HEK293 (cell line): ENCODE results near the gene ZNF394.

Experiments used
- CTCF ChIP-seq: fragments of 450-650 bp; formaldehyde crosslinking; IDR thresholded peaks from 2 replicates; pipeline ENCODE4 v1.5.1; 2016; ENCODE audit warnings: missing biosample characterization, missing genetic modification characterization
- REPIN1 ChIP-seq: fragments of 450-650 bp; formaldehyde crosslinking; IDR thresholded peaks from 2 replicates; pipeline ENCODE4 v1.5.1; 2017; ENCODE audit warnings: missing biosample characterization, missing genetic modification characterization, low read depth
- YY1 ChIP-seq: fragments of 450-650 bp; formaldehyde crosslinking; IDR thresholded peaks from 2 replicates; pipeline ENCODE4 v1.5.1; 2018; ENCODE audit warnings: missing biosample characterization, missing genetic modification characterization
- ZNF16 ChIP-seq: fragments of 450-650 bp; formaldehyde crosslinking; IDR thresholded peaks from 2 replicates; pipeline ENCODE4 v1.5.1; 2016; ENCODE audit warnings: low read depth, missing biosample characterization, missing genetic modification characterization
- ZNF274 ChIP-seq, 2 experiments: fragments of 200-500 bp in 1 of 2; fragments of 450-650 bp in 1 of 2; sonication (Bioruptor generic) in 1 of 2; formaldehyde crosslinking in 1 of 2; IDR thresholded peaks; 2 replicates each; pipeline versions ENCODE4 v1.5.1 to v1.6.1; 2014 to 2016; ENCODE audit warnings: borderline replicate concordance in 1 of 2, inconsistent platforms in 1 of 2, low read length in 1 of 2, missing biosample characterization in 1 of 2, missing genetic modification characterization in 1 of 2
- ZNF610 ChIP-seq: fragments of 450-650 bp; formaldehyde crosslinking; IDR thresholded peaks from 2 replicates; pipeline ENCODE4 v1.5.1; 2016; ENCODE audit warnings: missing biosample characterization, missing genetic modification characterization, borderline replicate concordance
- ZSCAN18 ChIP-seq: fragments of 450-650 bp; formaldehyde crosslinking; IDR thresholded peaks from 2 replicates; pipeline ENCODE4 v1.5.1; 2016; ENCODE audit warnings: missing biosample characterization, missing genetic modification characterization

- TF ChIP-seq CTCF (tag by site-specific recombination) (no peak), YY1 (tag by site-specific recombination) (no peak), ZNF16 (tag by site-specific recombination) (no peak), ZNF274 (IDR thresholded peaks at IDR 0.05; ENCODE audit: low read length) (no peak), ZNF274 (tag by site-specific recombination; IDR thresholded peaks at IDR 0.05; ENCODE audit: borderline replicate concordance) (no peak), REPIN1 (tag by site-specific recombination) (no peak), ZSCAN18 (no peak), ZNF610 (tag by site-specific recombination) (no peak)
These were observed 47.0 kb downstream of the ZNF394 start for GRCh38 chr7:99453105-99453504.
